ENCODE measurements around the gene EFCAB14. TPM values are rescaled to one million over a fixed set of nuclear protein-coding genes. Genes with fewer than 3 reads are reported as not detected.

The EFCAB14 gene
- total and polyA plus RNA-seq, 2 of the 4 experiments (the other 2 are of a cell fraction) = 28.6 to 43.0 TPM

DNA sequence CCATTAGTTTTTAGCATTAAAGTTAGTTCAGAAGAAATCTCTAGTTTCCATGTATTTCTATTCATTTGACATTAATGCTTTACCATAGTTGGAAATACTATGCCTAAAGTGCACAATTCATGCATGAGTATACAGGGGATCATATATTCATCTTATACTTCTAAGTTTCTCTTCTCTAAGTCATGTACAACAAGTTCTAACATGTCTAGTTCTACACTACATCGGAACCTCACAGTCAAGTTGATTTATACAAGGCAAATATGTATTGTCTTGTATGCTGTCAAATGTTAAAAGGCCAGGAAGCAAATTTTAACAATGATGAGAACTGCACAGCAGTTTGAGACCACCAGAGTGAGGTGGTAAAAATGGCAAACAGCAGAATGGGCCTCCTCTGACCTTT lies 79.4 kb downstream of the EFCAB14 start:
- ChIA-PET CTCF (interaction anchor here (0.6 kb wide), 1 partner anchor 63 kb away, joined by 3 read pairs; no protein-coding TSS in a partner anchor), POLR2A (ENCODE audit: unreplicated experiment) (no interaction called here)
- no peaks in the 10 kb centered on the region for H3K79me1 ChIP-seq (ENCODE audit: low read depth in 1 of 2, low read length in 2 of 2)
- no CpG with 5 or more reads among the region's 1 CpG for WGBS, 2 experiments (ENCODE audit: extremely low coverage in 2 of 2, insufficient read length in 1 of 2)
- H3K36me3 ChIP-seq (ENCODE audit: control insufficient read depth, insufficient read depth, low read length) = peaks cover 12% of the 10 kb centered on the region
- H4K20me1 ChIP-seq (ENCODE audit: insufficient read depth, low read length) = 0 out of 2 replicates have a peak, but pooled peaks cover 3% of the 10 kb centered on the region
- no peaks in the 10 kb centered on the region for H3K9me3 ChIP-seq (ENCODE audit: control insufficient read depth, insufficient read depth, low read length)
- H3K18ac ChIP-seq (ENCODE audit: low read depth, low read length) = no peak overlapping the region
- H4K5ac ChIP-seq (ENCODE audit: low read depth, low read length) = no peak overlapping the region
- DNase-seq (no peak), ATAC-seq (ENCODE audit: low read depth) (no peak)
- TF ChIP-seq SMC3 (IDR thresholded peaks at IDR 0.05; ENCODE audit: low read depth, low read length) (no peak), FOS (IDR thresholded peaks at IDR 0.05; ENCODE audit: low read depth, low read length) (no peak), NFE2L2 (IDR thresholded peaks at IDR 0.05; ENCODE audit: low read depth, low read length) (no peak), RAD21 (IDR thresholded peaks at IDR 0.05; ENCODE audit: low read length) (no peak)
- TF ChIP-seq, protein P1, sequence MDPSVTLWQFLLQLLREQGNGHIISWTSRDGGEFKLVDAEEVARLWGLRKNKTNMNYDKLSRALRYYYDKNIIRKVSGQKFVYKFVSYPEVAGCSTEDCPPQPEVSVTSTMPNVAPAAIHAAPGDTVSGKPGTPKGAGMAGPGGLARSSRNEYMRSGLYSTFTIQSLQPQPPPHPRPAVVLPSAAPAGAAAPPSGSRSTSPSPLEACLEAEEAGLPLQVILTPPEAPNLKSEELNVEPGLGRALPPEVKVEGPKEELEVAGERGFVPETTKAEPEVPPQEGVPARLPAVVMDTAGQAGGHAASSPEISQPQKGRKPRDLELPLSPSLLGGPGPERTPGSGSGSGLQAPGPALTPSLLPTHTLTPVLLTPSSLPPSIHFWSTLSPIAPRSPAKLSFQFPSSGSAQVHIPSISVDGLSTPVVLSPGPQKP (IDR thresholded peaks at IDR 0.05; ENCODE audit: borderline replicate concordance, low read depth, low read length) = no peak
- TF ChIP-seq, protein P2, sequence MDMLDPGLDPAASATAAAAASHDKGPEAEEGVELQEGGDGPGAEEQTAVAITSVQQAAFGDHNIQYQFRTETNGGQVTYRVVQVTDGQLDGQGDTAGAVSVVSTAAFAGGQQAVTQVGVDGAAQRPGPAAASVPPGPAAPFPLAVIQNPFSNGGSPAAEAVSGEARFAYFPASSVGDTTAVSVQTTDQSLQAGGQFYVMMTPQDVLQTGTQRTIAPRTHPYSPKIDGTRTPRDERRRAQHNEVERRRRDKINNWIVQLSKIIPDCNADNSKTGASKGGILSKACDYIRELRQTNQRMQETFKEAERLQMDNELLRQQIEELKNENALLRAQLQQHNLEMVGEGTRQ (IDR thresholded peaks at IDR 0.05; ENCODE audit: low read depth, low read length) = no peak
- H2BK5ac ChIP-seq (ENCODE audit: low read depth, low read length, poor library complexity, severe bottlenecking) = no peak overlapping the region
- no peak overlapping the region for H2AK5ac ChIP-seq (ENCODE audit: low read depth, low read length)
- peaks cover 3% of the 10 kb centered on the region; the same call in 1 of the 2 replicates for H3K9me1 ChIP-seq (ENCODE audit: insufficient read depth, low read length)
- H4K91ac ChIP-seq (ENCODE audit: insufficient read depth, low read depth, low read length) = no peak overlapping the region
- no peak overlapping the region for H3K4me3 ChIP-seq (ENCODE audit: insufficient read depth, low read depth, low read length)
- H3K4me1 ChIP-seq (ENCODE audit: control insufficient read depth, insufficient read depth, low read length) = 0 out of 2 replicates have a peak, but pooled peaks cover 2% of the 10 kb centered on the region
- H3K27me3 ChIP-seq (ENCODE audit: control insufficient read depth, insufficient read depth, low read length) = no peaks in the 10 kb centered on the region
- H3K4me2 ChIP-seq (ENCODE audit: low read depth, low read length) = no peak overlapping the region
- no peak overlapping the region for H3K4ac ChIP-seq (ENCODE audit: low read depth, low read length)
- no peak overlapping the region for H2AK9ac ChIP-seq (replicated peaks; ENCODE audit: low read depth, low read length, poor library complexity)
- BruUV-seq (replicated peaks) = no TSS peak
- no peak overlapping the region for H2BK15ac ChIP-seq (ENCODE audit: low read depth, low read length)
- intact Hi-C loops (cut with micrococcal nuclease) (no loop called here), dilution Hi-C loops (cut with HindIII; ENCODE audit: low sequenced_read_pairs, unreplicated experiment) (no loop called here), in situ Hi-C loops (cut with MboI; ENCODE audit: low sequenced_read_pairs) (no loop called here)
- no peak overlapping the region for H3K56ac ChIP-seq (ENCODE audit: extremely low read depth, insufficient read depth, low read length)
- H2BK20ac ChIP-seq (ENCODE audit: low read depth, low read length) = no peak overlapping the region
- no peak overlapping the region for H3K9ac ChIP-seq (ENCODE audit: low read depth, low read length)
- H2BK120ac ChIP-seq (ENCODE audit: low read depth, low read length) = no peak overlapping the region
- no peak overlapping the region for H3K27ac ChIP-seq (ENCODE audit: insufficient read depth, low read length)
- no peak overlapping the region for H2AFZ ChIP-seq (replicated peaks; ENCODE audit: low read length, poor library complexity)
- no peak overlapping the region for H4K8ac ChIP-seq (ENCODE audit: low read depth in 2 of 2, low read length in 2 of 2)
- H3K14ac ChIP-seq (replicated peaks; ENCODE audit: low read depth, low read length) = no peak overlapping the region
- H3K23ac ChIP-seq (ENCODE audit: low read depth, low read length) = no peak overlapping the region

Data from IMR-90 (cell line).